Measurements from ENCODE around the gene HIVEP2. TPM values are rescaled to one million over a fixed set of nuclear protein-coding genes. Genes with fewer than 3 reads are reported as not detected.

The HIVEP2 gene
- total RNA-seq, 4 donors from 2014 or later: 17.2 to 49.4 (median 21.6) TPM

GRCh38 chr6:142835787-142836535 is 109.0 kb downstream of the HIVEP2 start:
- TF ChIP-seq POLR2A (IDR thresholded peaks at IDR 0.05): no peak
- TF ChIP-seq, protein P1, sequence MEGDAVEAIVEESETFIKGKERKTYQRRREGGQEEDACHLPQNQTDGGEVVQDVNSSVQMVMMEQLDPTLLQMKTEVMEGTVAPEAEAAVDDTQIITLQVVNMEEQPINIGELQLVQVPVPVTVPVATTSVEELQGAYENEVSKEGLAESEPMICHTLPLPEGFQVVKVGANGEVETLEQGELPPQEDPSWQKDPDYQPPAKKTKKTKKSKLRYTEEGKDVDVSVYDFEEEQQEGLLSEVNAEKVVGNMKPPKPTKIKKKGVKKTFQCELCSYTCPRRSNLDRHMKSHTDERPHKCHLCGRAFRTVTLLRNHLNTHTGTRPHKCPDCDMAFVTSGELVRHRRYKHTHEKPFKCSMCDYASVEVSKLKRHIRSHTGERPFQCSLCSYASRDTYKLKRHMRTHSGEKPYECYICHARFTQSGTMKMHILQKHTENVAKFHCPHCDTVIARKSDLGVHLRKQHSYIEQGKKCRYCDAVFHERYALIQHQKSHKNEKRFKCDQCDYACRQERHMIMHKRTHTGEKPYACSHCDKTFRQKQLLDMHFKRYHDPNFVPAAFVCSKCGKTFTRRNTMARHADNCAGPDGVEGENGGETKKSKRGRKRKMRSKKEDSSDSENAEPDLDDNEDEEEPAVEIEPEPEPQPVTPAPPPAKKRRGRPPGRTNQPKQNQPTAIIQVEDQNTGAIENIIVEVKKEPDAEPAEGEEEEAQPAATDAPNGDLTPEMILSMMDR (IDR thresholded peaks at IDR 0.05): no peak
- H3K4me3 ChIP-seq (ENCODE audit: low read depth, poor library complexity, severe bottlenecking): no peak overlapping the region
- WGBS, 2 donors: 81 to 95% methylated on average over 3 of the region's 3 CpGs
- no peak for DNase-seq (ENCODE audit: low spot score in 2 of 2)
- intact Hi-C loops (cut with DNase I; ENCODE audit: low total_unique reads): no loop called here

DNA sequence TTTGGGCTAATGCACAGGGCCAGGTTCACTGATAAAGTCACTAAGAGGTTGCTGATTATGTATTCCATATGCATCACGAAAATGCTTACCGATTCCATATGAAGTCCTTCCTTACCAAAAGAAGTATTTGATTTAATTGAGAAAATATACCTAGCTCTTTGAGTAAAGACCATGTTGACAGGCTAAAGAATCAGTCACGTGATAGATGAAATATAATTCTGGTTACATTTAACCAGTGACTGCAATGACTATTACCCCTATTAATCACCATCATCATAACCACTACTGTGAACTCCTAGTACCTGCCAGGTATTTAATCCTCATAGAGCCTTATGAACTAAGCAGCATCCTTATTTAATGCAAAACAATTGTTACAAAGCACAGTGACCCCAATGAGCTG is 110.1 kb downstream of the HIVEP2 start:
- H3K4me3 ChIP-seq (ENCODE audit: low read depth, poor library complexity, severe bottlenecking): no peak overlapping the region
- DNase-seq (ENCODE audit: low spot score in 2 of 2): no peak
- WGBS, 2 donors: 90 to 94% methylated on average over 3 of the region's 3 CpGs
- intact Hi-C loops (cut with DNase I; ENCODE audit: low total_unique reads): no loop called here
- TF ChIP-seq, protein P1 (IDR thresholded peaks at IDR 0.05): no peak
- no peak for TF ChIP-seq POLR2A (IDR thresholded peaks at IDR 0.05)

- no peak for DNase-seq (ENCODE audit: low spot score in 2 of 2)
- WGBS, 2 donors: 75 to 85% methylated on average over 2 of the region's 2 CpGs
- intact Hi-C loops (cut with DNase I; ENCODE audit: low total_unique reads): no loop called here
- TF ChIP-seq, protein P1 (IDR thresholded peaks at IDR 0.05): no peak
- TF ChIP-seq POLR2A (IDR thresholded peaks at IDR 0.05): no peak
- no peak overlapping the region for H3K4me3 ChIP-seq (ENCODE audit: low read depth, poor library complexity, severe bottlenecking)
Observed at GRCh38 chr6:142833798-142834197, 111.2 kb downstream of the HIVEP2 start.

- WGBS, 2 donors: 30 to 50% methylated on average over 1 of the region's 1 CpG
- TF ChIP-seq, protein P1 (IDR thresholded peaks at IDR 0.05): no peak
- no peak for TF ChIP-seq POLR2A (IDR thresholded peaks at IDR 0.05)
Observed at GRCh38 chr6:142833054-142833453, 111.9 kb downstream of the HIVEP2 start.

GRCh38 chr6:142830807-142831206 is 114.2 kb downstream of the HIVEP2 start:
- H3K4me3 ChIP-seq (ENCODE audit: low read depth, poor library complexity, severe bottlenecking): no peak overlapping the region
- intact Hi-C loops (cut with DNase I; ENCODE audit: low total_unique reads): no loop called here
- WGBS, 2 donors: 93 to 97% methylated on average over 6 of the region's 6 CpGs
- DNase-seq (ENCODE audit: low spot score in 2 of 2): no peak
- no peak for TF ChIP-seq POLR2A (IDR thresholded peaks at IDR 0.05)
- TF ChIP-seq, protein P1 (IDR thresholded peaks at IDR 0.05): no peak

More at GRCh38 chr6:142833054-142833453, 111.9 kb downstream of the HIVEP2 start:
- DNase-seq (ENCODE audit: low spot score in 2 of 2): no peak
- intact Hi-C loops (cut with DNase I; ENCODE audit: low total_unique reads): no loop called here
- H3K4me3 ChIP-seq (ENCODE audit: low read depth, poor library complexity, severe bottlenecking): no peak overlapping the region

Measured in lower leg skin (tissue), 4 donors.